Suppressor macrophage treated with lipopolysaccharide for 4 hours (primary cell): ENCODE data around the gene MED8.
"Not testable (repeated sequence)": the region's sequence is repeated elsewhere in the genome, so short reads cannot be mapped to it uniquely, and the experiment has no call there.

Experiments
- DNase-seq: peaks from one replicate; pipeline ENCODE4 v3.0.0-alpha.2; 2020

MED8 gene

DNA sequence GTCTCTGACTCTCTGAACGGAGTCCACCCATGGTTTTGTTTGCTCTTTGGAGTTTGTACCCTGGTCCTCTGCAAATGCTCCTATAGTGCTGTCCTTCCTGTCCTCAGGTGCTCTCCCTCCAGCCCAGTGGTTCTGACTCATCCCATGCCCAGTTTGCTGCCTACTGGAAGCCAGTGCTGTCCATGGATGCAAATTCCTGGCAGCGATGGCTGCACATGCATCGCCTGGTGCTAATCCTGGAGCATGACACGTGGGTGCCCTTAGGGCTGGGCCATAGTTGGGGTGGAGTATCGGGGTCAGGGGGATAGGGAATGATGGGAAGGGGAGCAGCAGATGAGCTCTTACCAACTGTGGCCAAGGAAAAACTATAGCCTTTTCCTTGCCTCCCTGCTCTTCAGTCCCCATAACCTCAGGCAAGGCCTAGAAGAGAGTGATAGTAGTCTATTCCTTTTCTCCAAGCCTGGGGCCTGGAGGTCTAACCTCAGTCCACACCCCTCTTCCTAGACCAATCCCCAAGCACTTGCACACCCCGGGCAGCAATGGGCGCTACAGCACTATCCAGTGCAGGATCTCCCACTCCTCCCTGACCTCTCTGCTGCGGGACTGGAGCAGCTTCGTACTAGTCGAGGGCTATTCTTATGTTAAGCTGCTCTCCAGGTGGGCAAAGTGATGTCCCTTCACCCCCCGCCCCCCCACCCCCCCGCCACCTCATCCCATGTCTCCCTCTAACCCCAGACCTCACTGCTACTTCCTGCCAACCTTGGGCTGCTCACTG is 32.6 kb upstream of the MED8 start:
- no peak for DNase-seq

DNA sequence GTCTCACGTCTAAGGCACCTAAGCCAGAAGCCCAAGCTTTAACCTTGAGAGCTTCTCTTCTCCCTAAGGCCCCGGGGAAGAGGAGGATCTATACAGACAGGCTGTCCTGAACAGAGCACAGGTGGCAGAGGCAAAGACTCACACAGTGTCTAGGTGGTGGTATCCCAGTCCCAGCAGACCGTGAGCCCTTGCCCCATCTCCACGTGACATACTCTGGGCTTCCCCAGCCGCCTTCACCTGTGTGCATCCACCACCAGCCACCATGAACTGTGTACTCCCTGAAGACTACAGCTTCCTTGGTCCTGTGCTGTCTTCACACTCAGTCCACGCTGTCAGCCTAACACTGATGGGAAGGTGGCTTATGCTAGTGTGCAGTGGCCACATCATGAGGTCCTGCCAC is 31.8 kb upstream of the MED8 start:
- DNase-seq, result no peak

- no peak for DNase-seq
Observed at GRCh38 chr1:43420874-43421273, 31.3 kb upstream of the MED8 start.

GRCh38 chr1:43419627-43420425 is 30.2 kb upstream of the MED8 start:
- no peak for DNase-seq

GRCh38 chr1:43418858-43419257 is 29.3 kb upstream of the MED8 start:
- DNase-seq, result no peak

DNA sequence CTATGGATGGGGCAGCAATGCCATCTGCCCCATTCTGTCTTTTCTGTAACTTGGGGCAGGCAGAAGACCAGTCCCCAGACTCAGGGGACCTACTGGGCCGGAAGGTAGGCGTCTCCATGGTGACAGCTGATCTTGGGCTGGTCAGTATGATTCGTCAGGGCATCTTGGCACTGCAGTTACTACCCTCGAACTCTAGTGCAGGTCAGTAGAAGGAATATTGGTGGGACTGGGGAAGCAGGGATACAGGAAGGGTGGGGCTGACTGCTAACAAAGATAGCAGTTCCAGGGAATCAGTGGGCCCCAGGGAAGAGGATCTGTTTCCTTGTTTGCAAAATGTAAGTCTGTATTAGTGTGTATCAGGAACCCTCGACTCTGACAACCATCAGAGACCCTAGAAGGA is 26.3 kb upstream of the MED8 start:
- DNase-seq, result no peak

GRCh38 chr1:43414634-43415223 is 25.1 kb upstream of the MED8 start:
- DNase-seq, result peak; percentile 74

GRCh38 chr1:43413426-43413825 is 23.8 kb upstream of the MED8 start:
- DNase-seq, result not testable (repeated sequence)

DNA sequence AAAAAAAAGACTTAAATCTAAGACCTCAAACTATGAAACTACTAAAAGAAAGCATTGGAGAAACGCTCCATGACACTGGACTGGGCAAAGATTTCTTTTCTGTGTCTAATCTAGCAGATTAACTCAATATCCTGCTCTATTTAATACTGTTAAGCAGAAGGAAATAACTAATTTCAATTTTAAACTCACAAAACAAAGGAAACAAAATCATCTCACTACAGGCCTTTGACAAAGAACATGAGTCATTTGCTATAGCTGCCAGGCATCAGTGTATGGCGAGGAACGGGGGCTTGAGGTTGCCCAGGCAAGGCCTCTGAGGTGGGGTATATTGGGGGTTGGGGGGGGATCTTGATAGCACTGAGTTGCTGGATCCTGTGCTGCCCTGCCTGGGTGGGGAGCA is 21.0 kb upstream of the MED8 start:
- DNase-seq, result no peak

GRCh38 chr1:43405876-43406234 is 16.3 kb upstream of the MED8 start:
- no peak for DNase-seq

GRCh38 chr1:43405219-43405875 is 15.7 kb upstream of the MED8 start:
- no peak for DNase-seq

DNA sequence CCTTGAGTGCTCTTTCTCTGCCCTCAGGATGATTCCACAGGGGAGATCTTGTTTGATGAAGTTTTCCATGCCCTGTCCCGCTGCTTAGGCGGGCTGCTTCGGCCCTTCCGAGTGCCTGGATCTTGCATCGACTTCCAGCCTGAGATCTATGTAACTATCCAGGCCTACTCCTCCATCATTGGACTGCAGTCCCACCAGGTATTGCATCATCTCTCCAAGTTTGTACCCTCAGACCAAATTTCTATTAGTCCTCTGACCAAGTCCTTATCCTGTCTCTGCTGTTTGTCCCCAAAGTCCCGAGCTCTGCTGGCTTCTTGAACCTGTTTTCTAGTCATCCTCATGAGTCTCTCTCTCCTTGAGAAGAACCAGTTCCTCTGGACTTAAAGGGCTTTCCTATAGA is 14.8 kb upstream of the MED8 start:
- no peak for DNase-seq

DNA sequence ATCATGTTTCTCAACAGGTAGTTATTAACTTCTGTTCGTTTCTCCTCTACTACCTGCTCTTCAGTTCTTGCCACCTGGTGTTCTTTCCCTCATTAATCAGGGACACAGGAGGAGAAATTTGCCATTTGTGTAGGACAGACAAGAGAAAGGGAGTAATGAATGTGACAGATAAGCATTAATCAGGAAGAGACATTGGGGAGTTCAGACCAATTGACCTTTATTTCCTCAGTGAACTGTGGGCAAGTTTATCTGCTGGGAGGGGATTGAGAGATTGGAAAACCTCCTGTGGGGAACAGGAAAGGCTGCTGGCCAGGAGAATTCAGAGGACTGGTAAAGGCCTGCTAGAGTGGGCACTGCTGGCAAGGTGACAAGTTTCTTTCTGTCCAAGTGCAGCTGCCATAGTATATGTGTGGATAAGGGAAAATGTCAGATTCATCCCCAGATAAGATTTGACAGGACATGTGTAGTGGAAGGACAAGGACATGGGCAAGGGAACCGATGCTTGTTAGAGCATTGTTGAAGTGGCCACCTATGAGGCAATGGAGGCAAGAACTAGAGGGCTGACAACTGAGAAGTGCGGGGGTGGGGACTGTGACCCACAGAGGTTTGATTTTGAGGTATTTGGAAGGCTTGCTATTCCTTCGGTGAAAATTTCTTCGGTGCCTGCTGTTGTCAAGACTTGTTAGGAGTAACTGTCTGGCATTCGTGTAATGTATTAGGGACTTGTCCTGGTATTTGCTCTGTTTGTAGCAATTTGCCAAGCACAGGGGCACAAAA is 12.7 kb upstream of the MED8 start:
- DNase-seq, result no peak

DNA sequence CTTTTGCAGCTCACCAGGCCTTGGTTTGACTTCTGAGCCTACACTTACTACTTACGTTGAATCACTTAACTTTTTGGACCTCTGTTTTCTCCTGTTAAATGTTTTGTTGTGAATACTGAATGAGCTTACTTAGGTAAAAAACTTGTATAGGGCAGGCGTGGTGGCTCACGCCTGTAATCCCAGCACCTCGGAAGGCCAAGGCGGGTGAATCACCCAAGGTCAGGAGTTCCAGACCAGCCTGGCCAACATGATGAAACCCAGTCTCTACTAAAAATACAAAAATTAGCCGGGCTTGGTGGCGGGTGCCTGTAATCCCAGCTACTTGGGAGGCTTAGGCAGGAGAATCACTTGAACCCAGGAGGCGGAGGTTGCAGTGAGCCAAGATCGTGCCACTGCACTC is 10.8 kb upstream of the MED8 start:
- DNase-seq, result not testable (repeated sequence)

DNA sequence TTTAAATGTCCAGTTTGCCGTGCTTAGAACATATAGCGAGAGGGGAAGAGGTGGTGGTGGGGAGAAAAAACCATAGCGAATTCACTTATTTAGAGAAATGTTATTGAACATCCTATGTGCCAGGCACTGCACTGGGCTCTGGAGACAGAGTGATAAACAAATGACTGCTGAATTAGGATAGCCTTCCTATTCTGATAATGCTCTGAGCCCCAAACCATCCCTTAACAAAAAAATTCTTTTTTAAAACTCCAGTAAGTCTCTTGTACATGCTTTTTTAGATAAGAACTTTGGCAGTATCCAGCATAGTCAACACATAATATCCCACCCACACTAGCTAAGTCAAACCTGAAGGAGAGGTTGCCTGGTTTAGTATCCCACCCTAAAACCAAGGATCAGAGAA is 8.6 kb upstream of the MED8 start:
- no peak for DNase-seq

DNA sequence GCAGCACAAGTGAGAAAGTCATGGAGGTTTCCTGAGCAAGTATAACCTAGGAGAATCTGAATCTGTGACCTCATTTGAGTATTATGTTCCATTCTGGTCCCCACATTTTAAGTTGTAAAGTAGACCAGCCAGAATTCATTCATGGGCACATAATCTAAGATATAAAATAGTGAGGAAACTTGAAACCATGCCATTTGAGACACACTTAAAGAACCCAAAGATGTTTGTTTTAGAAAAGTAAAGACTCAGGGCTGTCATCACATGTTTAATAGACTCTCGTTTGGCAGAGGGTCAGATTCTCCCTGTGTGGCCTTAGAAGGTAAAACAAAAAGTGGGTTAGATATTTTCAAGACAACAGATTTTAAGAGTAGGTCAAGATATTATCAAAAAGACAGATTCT is 6.5 kb upstream of the MED8 start:
- no peak for DNase-seq

DNA sequence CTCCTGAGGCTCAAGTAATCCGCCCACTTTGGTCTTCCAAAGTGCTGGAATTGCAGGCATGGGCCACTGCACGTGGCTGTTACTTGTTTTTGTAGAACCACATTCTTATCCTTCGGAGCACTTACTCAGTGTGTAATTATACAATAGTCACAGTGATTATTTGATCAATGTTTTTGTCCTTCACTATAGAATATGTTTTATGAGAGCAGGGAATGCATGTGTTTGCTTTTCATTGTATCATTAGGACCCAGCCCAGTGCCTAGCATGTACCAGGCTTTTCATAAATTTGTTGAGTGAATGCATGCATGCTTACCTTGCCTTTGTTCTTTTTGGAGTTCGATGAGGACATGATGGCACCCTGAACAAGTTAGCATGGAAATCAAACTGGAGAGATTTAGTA is 5.9 kb upstream of the MED8 start:
- no peak for DNase-seq

GRCh38 chr1:43392702-43393101 is 3.1 kb upstream of the MED8 start:
- no peak for DNase-seq

DNA sequence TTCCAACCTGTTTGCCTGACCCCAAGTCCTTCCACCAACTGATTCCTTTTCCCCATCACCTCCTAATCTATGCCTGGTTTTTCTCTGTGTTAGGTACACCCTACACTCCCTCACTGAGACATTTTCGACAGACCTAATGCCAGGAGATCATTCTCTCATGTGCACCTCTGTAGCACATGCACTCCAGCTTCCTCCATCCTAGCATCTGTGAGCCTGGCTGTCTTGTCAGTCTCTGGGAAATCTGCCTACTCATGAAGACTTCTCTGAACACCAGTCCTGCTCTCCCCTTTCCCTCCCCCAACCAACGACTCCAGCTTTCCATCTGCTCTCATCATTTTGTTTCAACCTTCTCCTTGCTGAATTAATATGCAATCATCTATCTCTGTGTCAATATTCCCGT is 987 bp downstream of the MED8 start:
- DNase-seq, result no peak

DNA sequence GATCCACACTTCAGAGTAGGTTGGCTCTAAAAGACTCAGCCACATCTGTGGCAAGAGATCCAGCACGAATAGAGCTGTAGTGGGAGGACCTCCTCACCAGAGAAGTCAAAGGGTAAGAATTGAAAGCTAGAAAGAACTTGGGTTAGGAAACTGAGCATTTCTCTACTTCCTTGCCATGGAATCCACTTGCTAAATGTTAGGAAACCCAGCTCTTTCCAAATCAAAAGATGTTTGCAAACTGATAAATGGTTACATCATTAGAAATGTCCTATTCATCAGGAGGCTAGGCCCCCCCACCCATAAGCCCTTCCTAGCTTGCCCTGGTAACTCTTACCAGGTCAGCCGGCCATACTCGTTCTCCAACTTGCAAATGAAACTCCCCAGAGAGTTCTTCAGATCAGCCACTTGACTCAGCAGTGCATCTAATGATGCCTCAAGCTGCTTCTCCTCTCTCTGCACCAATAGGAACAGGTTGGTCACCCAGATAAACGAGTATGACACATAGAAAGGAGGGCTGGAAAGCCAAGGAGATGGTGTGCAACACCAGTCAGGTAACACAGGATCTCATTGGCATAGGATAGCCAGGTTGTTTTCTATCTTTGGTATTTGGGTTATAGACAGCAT is 1.5 kb downstream of the MED8 start:
- peak; percentile 43 for DNase-seq

GRCh38 chr1:43386676-43387075 is 2.9 kb downstream of the MED8 start:
- no peak for DNase-seq

GRCh38 chr1:43383449-43383848 is 6.2 kb downstream of the MED8 start:
- DNase-seq, result no peak
